BJ (cell line): ENCODE results near the gene UXS1. TPM values are rescaled to one million over a fixed set of nuclear protein-coding genes. Genes with fewer than 3 reads are reported as not detected.
A peak's percentile ranks its signal among the peaks of the same experiment; 100 is the strongest.

ENCODE experiments used
- CTCF ChIA-PET: fragments of 350-600 bp; formaldehyde crosslinking; extraction: SDS; loops from one replicate; lab custom pipeline; 2021; ENCODE audit warnings: antibody characterized with exemption, inconsistent platforms; lab: Yijun Ruan, JAX
- POLR2A ChIA-PET: fragments of 300-600 bp; sonication (Branson Sonifier 250); formaldehyde crosslinking; extraction: SDS; loops from one replicate; lab custom pipeline; 2021; ENCODE audit warnings: antibody characterized with exemption; lab: Charles Lee
- DNase-seq: peaks from one replicate; pipeline ENCODE4 v3.0.0-alpha.2; 2011; ENCODE audit warnings: low read depth
- H3K27me3 ChIP-seq: 2 replicates; pipeline ENCODE4 v1.6.0; 2011; ENCODE audit warnings: low read length; ENCODE audit not compliant: control insufficient read depth, insufficient read depth
- H3K36me3 ChIP-seq: 2 replicates; pipeline ENCODE4 v1.5.1; 2011; ENCODE audit warnings: low read length; ENCODE audit not compliant: control insufficient read depth, insufficient read depth
- H3K4me3 ChIP-seq: 2 replicates; pipeline ENCODE4 v1.5.1; 2011; ENCODE audit warnings: low read depth, mild to moderate bottlenecking, control low read depth, low read length
- polyA plus RNA-seq: library from polyadenylated mRNA; depleted of rRNA; stranded (reverse); fragments of >200 nt; gene quantifications from 2 replicates; pipeline ENCODE4 v1.2.3, GENCODE V29; 2011
- TF ChIP-seq, protein P1 (sequence below): IDR thresholded peaks from 2 replicates; pipeline ENCODE4 v1.5.1; 2011; ENCODE audit warnings: low read depth, mild to moderate bottlenecking, control low read depth, inconsistent platforms, low read length, moderate library complexity; ENCODE audit not compliant: insufficient read depth

The UXS1 gene
- polyA plus RNA-seq, 1 experiment, result 46.3 TPM

DNA sequence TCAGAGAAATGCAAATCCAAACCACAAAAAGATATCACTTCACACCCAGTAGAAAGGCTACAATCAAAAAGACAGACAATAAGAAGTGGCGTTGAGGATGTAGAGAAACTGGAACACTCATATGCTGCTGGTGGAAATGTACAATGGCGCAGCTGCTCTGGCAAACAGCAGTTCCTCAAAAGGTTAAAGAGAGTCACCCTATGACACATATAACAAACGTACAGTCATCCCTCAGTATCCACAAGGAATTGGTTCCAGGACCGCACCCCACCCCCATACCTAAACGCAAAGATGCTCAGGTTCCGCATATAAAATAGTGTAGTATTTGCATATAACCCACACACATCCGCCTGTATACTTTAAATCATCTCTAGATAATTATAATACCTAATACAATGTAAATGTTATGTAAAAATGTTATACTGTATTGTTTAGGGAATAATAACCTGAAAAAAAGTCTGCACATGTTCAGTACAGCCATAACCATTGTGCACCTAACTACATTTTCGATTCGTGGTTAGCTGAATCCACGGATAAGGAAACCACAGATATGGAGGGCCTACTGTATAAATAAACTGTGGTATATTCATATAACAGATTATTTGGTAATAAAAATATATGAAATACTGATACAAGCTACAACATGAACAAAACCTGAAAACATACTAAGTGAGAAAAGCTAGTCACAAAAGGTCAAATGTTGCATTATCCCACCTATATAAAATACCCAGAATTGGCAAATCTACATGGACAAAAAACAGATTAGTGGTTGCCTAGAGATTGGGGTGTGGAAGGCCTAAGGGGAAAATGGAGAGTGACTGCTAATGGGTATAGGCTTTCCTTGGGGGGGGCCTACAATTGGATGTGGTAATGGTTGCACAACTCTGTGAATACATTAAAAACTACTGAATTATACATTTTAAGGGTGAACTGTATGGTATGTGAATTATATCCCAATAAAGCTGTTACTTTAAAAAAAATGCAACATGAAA is 37.5 kb downstream of the UXS1 start:
- DNase-seq, result no peak
- TF ChIP-seq, protein P1, sequence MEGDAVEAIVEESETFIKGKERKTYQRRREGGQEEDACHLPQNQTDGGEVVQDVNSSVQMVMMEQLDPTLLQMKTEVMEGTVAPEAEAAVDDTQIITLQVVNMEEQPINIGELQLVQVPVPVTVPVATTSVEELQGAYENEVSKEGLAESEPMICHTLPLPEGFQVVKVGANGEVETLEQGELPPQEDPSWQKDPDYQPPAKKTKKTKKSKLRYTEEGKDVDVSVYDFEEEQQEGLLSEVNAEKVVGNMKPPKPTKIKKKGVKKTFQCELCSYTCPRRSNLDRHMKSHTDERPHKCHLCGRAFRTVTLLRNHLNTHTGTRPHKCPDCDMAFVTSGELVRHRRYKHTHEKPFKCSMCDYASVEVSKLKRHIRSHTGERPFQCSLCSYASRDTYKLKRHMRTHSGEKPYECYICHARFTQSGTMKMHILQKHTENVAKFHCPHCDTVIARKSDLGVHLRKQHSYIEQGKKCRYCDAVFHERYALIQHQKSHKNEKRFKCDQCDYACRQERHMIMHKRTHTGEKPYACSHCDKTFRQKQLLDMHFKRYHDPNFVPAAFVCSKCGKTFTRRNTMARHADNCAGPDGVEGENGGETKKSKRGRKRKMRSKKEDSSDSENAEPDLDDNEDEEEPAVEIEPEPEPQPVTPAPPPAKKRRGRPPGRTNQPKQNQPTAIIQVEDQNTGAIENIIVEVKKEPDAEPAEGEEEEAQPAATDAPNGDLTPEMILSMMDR, result no peak
- Histone ChIP-seq H3K27me3 (no peaks in the 10 kb centered on the region), H3K4me3 (no peak overlapping the region), H3K36me3 (peaks cover 1% of the 10 kb centered on the region; the same call in 1 of the 2 replicates)
- POLR2A ChIA-PET, result no interaction called here
- CTCF ChIA-PET, result interaction anchor here (2.5 kb wide), 1 partner anchor 10 kb away, joined by 5 read pairs; no protein-coding TSS in a partner anchor

DNA sequence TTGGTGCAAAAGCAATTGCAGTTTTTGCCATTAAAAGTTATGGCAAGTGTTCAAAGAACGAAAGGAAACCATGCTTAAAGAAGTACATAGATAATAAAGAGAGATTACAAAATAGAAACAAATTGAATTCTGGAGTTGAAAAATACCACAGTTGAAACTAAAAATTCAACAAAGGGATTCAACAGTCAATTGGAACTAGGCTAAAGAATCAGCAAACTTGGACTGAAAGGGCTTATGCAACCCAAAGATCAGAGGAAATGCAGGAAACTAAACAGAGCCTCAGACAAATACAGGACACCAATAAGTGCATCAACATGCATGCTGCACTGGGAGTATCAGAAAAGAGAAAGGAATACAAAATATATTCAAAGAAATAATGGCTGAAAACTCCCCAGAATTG is 40.3 kb downstream of the UXS1 start:
- POLR2A ChIA-PET, result no interaction called here
- Histone ChIP-seq H3K4me3 (no peak overlapping the region), H3K27me3 (no peaks in the 10 kb centered on the region), H3K36me3 (no peaks in the 10 kb centered on the region; the same call in 1 of the 2 replicates)
- TF ChIP-seq, protein P1, result no peak
- CTCF ChIA-PET, result no interaction called here
- DNase-seq, result no peak

DNA sequence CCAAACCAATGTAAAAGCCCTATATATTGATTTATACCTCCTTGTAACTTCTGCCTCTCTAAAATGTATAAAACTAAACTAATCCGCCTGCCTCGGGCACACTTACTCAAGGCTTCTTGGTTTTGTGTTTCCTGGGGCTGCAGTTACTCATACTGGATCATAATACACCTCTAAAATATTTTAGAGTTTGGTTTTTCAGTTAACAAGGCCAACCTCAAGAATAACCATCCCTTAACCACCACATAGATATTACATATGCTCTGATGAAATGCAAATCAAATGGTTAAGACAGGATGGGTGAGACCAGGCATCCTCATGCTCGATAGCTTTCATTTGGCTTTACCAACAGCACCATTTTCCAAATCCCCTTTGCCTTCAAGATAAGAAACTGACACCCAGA is 46.4 kb downstream of the UXS1 start:
- DNase-seq, result no peak
- CTCF ChIA-PET, result interaction anchor here (1.4 kb wide), 1 partner anchor 10 kb away, joined by 5 read pairs; no protein-coding TSS in a partner anchor
- H3K36me3 ChIP-seq, result peaks cover under 1% of the 10 kb centered on the region; the same call in 1 of the 2 replicates
- no peaks in the 10 kb centered on the region for H3K27me3 ChIP-seq
- POLR2A ChIA-PET, result no interaction called here
- TF ChIP-seq, protein P1, result no peak
- no peak overlapping the region for H3K4me3 ChIP-seq

DNA sequence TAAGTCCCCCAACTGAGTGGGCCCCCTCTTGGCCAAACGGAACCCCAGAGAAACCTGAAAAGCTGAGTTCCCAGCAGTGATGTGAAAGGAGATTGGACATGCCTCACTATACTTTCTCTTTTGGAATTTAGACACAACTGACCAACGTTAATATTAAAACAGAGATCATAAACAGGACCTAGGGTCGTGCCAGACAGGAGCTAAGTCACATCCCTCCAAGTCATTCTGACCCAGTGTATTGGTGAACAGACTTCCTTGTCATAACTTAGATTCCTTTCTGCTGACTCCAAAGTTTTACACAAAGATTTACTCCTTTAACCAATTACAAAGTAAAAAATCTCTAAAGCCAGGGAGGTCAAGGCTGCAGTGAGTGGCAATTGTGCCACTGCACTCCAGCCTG is 46.9 kb downstream of the UXS1 start:
- no peak overlapping the region for H3K4me3 ChIP-seq
- H3K27me3 ChIP-seq, result no peaks in the 10 kb centered on the region
- ChIA-PET CTCF (interaction anchor here (1.4 kb wide), 1 partner anchor 10 kb away, joined by 5 read pairs; no protein-coding TSS in a partner anchor), POLR2A (interaction anchor here (0.6 kb wide), 1 partner anchor 54 kb away, joined by 3 read pairs; no protein-coding TSS in a partner anchor)
- peak; percentile 44 for DNase-seq
- H3K36me3 ChIP-seq, result peaks cover 2% of the 10 kb centered on the region; the same call in 1 of the 2 replicates
- TF ChIP-seq, protein P1, result no peak

DNA sequence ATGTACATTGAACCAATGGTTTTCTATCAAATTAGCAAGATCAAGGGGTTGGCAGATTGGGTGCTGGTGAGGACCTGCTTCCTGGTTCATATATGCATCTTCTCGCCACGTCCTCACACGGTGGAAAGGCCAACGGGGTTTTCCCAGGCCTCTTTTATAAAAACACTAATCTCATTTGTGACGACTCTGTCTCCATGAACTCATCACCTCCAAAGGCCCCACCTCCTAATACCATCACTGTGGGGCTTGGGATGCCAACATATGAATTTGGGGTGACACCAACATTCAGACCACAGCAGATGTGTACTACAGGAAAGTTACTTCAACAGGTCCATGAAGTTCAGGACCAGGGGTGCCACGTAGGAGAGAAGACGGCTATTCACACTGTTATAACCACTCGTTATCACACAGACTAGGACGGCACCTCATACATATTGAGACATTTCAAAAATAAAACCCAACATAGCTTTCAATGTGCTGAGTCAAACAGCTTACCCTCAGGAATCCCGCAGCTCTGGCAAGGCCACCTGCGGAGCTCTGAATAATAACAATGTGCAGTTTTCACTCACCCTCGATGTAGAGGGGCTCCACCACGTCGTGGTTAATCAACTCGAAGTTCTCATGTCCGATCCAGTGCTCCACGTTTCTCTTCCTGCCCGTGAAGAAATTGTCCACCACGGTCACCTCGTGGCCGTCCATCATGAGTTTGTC is 49.3 kb downstream of the UXS1 start:
- CTCF ChIA-PET, result no interaction called here
- POLR2A ChIA-PET, result no interaction called here
- peaks cover 2% of the 10 kb centered on the region; the same call in 1 of the 2 replicates for H3K36me3 ChIP-seq
- no peak for DNase-seq
- TF ChIP-seq, protein P1, result no peak
- H3K27me3 ChIP-seq, result no peaks in the 10 kb centered on the region
- H3K4me3 ChIP-seq, result no peak overlapping the region
